ENCODE results near the gene ACVR1B.

DNA sequence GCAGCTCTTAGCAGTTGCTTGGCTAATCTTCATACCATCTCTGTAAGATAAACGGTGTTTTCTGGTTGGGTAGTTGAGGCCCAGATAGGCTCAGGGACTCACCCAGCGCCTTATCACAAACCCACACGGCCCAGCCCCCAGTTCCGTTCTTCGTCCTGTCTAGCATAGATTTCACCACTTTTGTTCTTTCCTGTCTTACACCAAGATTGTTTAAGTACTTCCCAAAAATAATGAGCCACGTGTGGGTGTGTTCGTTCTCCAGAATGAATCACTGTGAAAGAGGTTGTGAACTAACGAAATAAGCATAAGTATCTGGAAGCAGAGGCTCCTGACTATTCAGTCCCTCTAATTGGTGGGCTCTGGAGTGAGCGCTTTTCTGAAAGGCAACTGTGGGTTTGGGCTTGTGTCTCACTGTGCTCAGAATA, 21.4 kb downstream of the ACVR1B start:
- TF ChIP-seq, protein P1, sequence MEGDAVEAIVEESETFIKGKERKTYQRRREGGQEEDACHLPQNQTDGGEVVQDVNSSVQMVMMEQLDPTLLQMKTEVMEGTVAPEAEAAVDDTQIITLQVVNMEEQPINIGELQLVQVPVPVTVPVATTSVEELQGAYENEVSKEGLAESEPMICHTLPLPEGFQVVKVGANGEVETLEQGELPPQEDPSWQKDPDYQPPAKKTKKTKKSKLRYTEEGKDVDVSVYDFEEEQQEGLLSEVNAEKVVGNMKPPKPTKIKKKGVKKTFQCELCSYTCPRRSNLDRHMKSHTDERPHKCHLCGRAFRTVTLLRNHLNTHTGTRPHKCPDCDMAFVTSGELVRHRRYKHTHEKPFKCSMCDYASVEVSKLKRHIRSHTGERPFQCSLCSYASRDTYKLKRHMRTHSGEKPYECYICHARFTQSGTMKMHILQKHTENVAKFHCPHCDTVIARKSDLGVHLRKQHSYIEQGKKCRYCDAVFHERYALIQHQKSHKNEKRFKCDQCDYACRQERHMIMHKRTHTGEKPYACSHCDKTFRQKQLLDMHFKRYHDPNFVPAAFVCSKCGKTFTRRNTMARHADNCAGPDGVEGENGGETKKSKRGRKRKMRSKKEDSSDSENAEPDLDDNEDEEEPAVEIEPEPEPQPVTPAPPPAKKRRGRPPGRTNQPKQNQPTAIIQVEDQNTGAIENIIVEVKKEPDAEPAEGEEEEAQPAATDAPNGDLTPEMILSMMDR (IDR thresholded peaks at IDR 0.05; ENCODE audit: low read depth, low read length), result no peak
- TF ChIP-seq POLR2A (IDR thresholded peaks at IDR 0.05; ENCODE audit: extremely low read depth, insufficient read length), result no peak
